ENCODE data around the gene PRRT3. TPM values are rescaled to one million over a fixed set of nuclear protein-coding genes. Genes with fewer than 3 reads are reported as not detected.

Gene PRRT3
- total and polyA plus RNA-seq, 11 donors: 0.39 to 2.3 (median 0.70) TPM

DNA sequence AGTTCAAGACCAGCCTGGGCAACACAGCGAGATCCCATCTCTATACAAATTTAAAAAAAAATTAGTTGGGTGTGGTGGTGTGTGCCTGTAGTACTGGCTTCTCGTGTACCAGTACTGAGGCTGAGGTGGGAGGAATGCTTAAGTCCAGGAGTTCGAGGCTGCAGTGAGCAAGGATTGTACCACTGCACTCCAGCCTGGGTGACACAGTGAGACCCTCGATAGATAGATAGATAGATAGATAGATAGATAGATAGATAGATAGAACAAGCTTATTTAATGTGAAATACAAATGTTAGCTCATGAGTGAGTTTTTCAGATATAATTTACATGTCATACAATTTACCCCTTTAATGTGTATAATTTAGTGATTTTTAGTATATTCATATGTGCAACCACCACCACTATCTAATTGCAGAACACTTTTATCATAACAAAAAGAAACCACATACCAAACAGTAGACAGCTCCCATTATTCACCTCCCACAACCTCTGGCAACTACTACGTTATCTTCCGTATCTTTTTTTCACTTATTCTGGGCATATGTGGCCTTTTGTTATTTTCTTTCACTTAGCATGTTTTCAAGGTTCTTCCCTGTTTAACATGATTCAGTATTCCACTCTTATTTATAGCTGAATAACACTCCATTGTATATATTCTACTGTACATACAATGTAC, 13.1 kb upstream of the PRRT3 start:
- H3K36me3 ChIP-seq: peaks cover 0 to 98% (median 88%) of the 10 kb centered on the region in 9 donors
- intact Hi-C loops (cut with DNase I): no loop called here

GRCh38 chr3:9957214-9957613, 5.0 kb upstream of the PRRT3 start:
- Histone ChIP-seq H3K9me3 (no peaks in the 10 kb centered on the region), H3K36me3 (peaks cover 0 to 29% (median 16%) of the 10 kb centered on the region in 9 donors), H3K4me1 (peaks cover 0 to 3% (median 0%) of the 10 kb centered on the region in 12 donors), H3K27me3 (peaks cover 0 to 1% (median 0%) of the 10 kb centered on the region in 9 donors), H3K4me3 (no peak overlapping the region), H3K27ac (no peak overlapping the region)
- ATAC-seq (no peak), DNase-seq (no peak)
- 61 to 65% (median 64%) methylated on average over 5 of the region's 5 CpGs for WGBS, 4 donors
- intact Hi-C loops (cut with DNase I): no loop called here
- TF ChIP-seq CTCF (IDR thresholded peaks at IDR 0.05) (no peak), POLR2A (IDR thresholded peaks at IDR 0.05) (no peak)

More for the DNA sequence above, 13.1 kb upstream of the PRRT3 start:
- no peak for TF ChIP-seq POLR2A (IDR thresholded peaks at IDR 0.05)
- TF ChIP-seq CTCF (IDR thresholded peaks at IDR 0.05): no peak
- ATAC-seq (no peak), DNase-seq (no peak)
- no peaks in the 10 kb centered on the region for H3K27me3 ChIP-seq
- no peaks in the 10 kb centered on the region for H3K4me1 ChIP-seq
- 88 to 94% (median 92%) methylated on average over 6 of the region's 6 CpGs for WGBS, 4 donors
- no peaks in the 10 kb centered on the region for H3K9me3 ChIP-seq
- no peak overlapping the region for H3K27ac ChIP-seq
- no peak overlapping the region for H3K4me3 ChIP-seq

DNA sequence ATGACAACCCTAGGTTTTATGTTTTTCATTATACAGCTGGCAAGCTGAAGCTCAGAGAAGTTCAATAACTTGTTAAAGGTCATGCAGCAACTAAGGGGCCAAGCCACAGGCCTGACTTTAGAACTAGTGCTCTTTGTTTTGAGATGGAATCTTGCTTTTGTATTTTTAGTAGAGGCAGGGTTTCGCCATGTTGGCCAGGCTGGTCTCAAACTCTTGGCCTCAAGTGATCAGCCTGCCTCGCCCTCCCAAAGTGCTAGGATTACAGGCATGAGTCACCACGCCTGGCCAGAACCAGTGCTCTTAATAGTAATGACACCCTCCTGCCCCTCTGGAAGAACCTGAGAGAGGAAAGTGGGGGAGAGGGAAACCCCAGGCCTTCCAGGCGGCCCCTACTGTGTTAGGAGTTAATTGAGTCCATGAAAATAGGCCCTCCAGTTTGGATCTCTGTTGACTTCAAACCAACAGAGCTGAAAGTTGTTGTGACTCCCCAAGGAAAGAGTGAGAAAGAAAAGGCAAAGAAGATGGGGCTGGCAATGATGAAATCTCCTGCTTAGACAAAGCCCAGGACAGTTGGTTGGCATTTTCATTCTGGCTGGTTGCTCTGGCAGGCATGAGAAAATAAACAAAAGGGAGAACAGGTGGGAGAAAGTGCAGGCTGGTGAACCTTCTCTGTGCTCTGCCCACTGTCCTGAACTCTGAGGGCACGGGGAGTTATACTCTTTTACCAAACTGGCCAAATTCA, 3.6 kb upstream of the PRRT3 start:
- intact Hi-C loops (cut with DNase I): no loop called here
- Histone ChIP-seq H3K36me3 (peaks cover 0 to 16% (median 5%) of the 10 kb centered on the region in 9 donors), H3K4me3 (no peak overlapping the region), H3K27me3 (peaks cover 0 to 5% (median 0%) of the 10 kb centered on the region in 9 donors), H3K9me3 (no peaks in the 10 kb centered on the region), H3K4me1 (peaks cover 0 to 16% (median 4%) of the 10 kb centered on the region in 12 donors), H3K27ac (peak overlapping the region in 1 of 12 donors; percentile 62)
- ATAC-seq (no peak), DNase-seq (no peak)
- 85 to 96% (median 92%) methylated on average over 5 of the region's 5 CpGs for WGBS, 4 donors
- TF ChIP-seq POLR2A (IDR thresholded peaks at IDR 0.05): no peak
- TF ChIP-seq CTCF (IDR thresholded peaks at IDR 0.05): no peak

DNA sequence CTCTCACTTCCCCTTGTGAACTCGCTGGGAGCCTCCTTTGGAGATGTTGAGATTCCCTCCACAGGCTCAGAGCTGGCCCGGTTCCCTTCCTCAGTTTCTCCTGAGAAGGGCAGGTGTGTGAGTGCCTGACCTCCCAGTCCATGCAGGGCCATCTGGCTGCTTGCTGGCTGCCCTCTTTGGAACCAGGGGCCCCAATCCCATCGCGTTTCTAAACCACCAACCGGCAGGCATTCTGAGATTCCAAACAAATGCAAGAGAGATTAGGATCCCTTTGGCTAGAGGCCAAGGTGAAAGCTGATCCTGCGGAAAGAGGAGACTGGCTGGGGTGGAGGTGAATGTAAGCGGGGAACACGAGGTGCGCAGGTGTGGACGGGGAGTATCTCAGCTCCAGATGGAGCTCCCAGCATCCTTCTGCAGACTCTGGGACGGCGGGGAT, 2.9 kb upstream of the PRRT3 start:
- no peak for DNase-seq
- no peak for ATAC-seq
- H3K4me1 ChIP-seq: peaks cover 0 to 16% (median 4%) of the 10 kb centered on the region in 12 donors
- peak overlapping the region in 1 of 12 donors; percentile 62 for H3K27ac ChIP-seq
- intact Hi-C loops (cut with DNase I): no loop called here
- no peak for TF ChIP-seq CTCF (IDR thresholded peaks at IDR 0.05)
- no peak for TF ChIP-seq POLR2A (IDR thresholded peaks at IDR 0.05)
- H3K9me3 ChIP-seq: no peaks in the 10 kb centered on the region
- 46 to 52% (median 48%) methylated on average over 12 of the region's 12 CpGs for WGBS, 4 donors
- H3K4me3 ChIP-seq: no peak overlapping the region
- H3K36me3 ChIP-seq: peaks cover 0 to 10% (median 0%) of the 10 kb centered on the region in 9 donors
- peaks cover 0 to 5% (median 0%) of the 10 kb centered on the region in 9 donors for H3K27me3 ChIP-seq
